Stimulated activated CD4-positive, alpha-beta T cell treated with anti-CD3 and anti-CD28 coated beads, TNF-alpha, amount 100 ng/mL, for 1 hour (primary cell): ENCODE measurements around the gene SLAMF6.
"Not testable (repeated sequence)": the region's sequence is repeated elsewhere in the genome, so short reads cannot be mapped to it uniquely, and the experiment has no call there.

Experiments
- DNase-seq, 3 donors: peaks; one replicate each; pipeline ENCODE4 v3.0.0-alpha.2; 2020; ENCODE audit warnings: low read depth in 3 of 3, low spot score in 1 of 3

SLAMF6 gene

GRCh38 chr1:160515908-160516307, 7.1 kb downstream of the SLAMF6 start:
- DNase-seq, result not testable (repeated sequence)

DNA sequence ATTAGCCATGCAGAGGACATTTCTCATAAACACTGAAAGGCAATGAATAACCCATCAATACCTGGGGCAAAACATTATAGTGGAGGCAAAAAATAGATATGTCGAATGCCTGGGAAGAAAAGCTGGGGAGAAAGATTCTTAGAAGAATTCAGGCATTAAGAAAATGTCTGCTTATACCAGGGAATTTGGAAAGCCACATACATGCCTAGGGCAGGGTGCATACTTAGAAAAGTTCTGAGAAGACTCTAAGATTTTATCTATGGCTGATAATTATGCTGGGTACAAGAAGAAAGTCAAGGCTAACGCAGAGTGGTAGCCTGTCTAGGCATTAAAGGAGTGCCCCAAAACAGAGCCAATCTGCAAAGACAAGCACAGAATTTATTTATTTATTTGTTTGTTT, 18.4 kb downstream of the SLAMF6 start:
- DNase-seq, result no peak

DNA sequence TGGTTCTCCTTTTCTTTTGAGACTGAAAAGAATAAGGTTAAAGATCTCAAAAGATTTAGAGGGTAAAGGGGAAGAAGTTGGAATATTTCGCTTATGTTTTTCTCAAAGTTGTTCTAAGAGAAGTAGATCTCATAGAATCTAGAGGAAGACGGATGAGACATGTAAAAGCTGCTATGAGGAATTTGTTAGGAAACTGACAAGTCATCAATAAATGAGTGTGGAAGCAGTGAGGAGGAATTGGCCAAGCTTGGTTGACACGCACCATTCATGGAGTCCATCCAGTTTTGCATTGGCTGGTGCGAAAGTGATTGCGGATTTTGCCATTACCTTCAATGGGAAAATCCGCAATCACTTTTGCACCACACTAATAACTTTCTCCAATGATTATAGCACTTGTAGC, 20.0 kb downstream of the SLAMF6 start:
- no peak for DNase-seq

DNA sequence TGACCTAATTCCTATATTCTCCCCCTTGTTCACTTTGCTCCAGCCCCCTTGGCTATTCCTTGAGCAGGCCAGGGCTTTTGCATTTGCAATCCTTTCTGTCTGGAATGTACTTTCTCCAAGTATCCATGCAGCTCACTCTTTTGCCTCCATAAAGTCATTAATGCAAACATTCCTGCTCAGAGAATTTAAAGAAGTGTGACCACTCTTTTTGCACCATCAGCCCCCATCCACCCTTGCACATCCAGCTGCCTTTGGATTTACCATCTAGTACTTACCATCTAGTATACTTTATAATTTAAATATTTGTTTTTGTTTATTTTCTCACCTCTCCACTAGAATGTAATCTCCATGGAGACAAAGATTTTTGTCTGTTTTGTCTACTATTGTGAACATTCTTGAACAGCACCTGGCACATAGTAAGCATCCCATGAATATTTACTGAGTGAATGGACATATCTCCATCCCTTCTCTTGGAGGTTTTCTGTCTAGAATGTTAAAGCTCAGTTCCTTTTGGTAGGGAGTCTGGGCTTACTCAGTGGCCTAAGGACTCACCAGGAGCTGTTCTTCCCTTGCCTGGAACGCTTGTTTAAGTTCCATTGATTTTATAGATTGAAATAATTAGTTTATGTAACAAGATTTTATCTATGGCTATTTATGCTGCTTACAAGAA, 22.6 kb downstream of the SLAMF6 start:
- no peak for DNase-seq

- DNase-seq, result no peak
Measured at GRCh38 chr1:160499631-160500030, 23.4 kb downstream of the SLAMF6 start.

GRCh38 chr1:160498301-160499065, 24.6 kb downstream of the SLAMF6 start:
- DNase-seq, result not testable (repeated sequence)

- DNase-seq, result no peak
Measured at GRCh38 chr1:160496334-160496733, 26.7 kb downstream of the SLAMF6 start.

- DNase-seq, result no peak
Measured at GRCh38 chr1:160494620-160495019, 28.4 kb downstream of the SLAMF6 start.

DNA sequence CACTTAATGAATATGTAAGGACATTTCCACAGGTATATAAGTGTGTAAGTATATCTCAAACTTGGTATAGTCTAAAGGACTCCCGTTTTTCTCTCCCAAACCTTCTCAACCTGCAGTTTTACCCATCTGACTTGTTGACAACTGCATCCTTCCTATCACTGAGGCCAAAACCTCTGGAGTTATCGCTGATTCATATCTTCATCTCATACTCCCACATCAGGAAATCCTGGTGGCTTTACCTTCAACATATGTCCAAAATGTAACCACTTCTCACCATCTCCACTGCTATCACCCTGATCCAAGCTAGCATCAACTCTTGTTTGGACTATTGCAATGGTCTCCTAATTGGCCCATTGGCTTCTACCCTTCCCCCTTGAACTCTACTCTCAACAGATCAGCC, 30.4 kb downstream of the SLAMF6 start:
- DNase-seq, result no peak

GRCh38 chr1:160491981-160492380, 31.1 kb downstream of the SLAMF6 start:
- no peak for DNase-seq

DNA sequence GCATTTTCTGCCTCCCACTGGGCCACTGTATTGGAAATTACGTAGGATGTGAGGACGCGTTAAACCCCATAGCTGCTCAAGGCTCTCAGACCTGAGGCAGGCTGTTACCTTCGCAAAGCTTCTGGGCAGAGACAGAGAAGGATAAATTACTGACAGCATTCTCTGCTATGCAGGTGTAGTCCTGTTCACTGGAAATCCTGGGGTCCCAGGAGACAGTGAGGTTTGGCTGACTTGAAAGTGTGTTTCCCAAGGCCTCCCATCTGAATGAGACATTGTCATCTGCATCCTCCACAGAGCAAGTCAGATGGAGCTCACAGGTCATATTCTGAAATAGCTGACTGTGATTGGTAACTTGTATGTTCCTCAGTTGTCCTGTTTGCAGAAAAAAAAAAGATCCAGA, 32.0 kb downstream of the SLAMF6 start:
- no peak for DNase-seq

DNA sequence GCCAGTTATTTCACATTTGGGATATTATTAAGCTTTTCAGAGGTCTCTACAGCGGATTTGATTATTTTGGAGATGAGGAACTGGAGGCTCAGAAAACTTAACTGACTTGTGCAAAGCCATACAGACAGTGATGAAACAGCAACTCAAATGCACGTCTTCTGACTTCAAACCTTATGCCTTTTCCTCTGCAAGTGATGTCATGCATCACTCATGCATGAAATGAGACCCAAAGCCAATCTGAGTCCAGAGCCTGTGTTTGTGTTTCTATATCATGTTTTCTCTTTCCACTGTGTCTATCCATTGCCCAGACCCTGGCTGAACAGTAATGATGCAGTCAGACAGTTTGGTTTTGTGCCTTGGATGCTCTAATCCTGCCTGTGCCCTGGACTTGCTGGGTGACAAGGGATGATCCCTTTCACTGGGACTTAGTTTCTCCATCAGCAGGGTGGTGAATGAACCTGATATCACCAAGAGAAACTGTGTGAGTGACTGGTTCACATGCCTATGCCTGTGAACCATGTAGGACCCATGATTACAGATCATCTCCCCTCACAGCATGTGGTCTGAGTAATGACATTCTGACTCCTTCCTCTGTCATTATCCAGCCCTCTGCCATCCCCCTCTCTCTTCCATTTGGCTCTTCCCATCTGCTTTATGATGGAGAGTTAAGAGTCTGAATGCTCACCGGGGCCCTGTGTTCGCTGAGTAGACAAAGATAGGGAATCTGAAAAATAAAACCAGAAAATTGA, 33.4 kb downstream of the SLAMF6 start:
- DNase-seq, result no peak

GRCh38 chr1:160488347-160489058, 34.6 kb downstream of the SLAMF6 start:
- no peak for DNase-seq

DNA sequence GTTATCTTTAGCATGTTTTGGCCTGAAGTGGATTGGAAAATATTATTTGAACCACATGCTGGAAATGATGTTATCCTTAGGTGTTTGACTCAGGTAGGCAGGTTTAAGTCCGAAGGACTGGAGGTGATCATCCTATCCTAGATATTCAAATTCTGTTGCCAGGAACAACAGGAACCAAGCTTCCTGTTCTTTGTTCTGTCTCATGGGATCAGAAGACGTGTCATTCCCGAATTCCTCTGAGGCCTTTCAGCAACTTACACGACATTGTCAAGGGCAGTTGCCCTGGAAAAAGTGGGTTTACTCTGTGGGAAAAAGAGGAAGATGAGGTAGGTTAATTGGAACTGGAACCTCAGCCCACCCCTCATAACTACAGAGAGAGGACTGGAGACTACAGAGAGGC, 36.6 kb downstream of the SLAMF6 start:
- DNase-seq, result no peak

- no peak for DNase-seq
Measured at GRCh38 chr1:160483505-160484185, 39.4 kb downstream of the SLAMF6 start.

GRCh38 chr1:160481979-160482596, 41.0 kb downstream of the SLAMF6 start:
- no peak for DNase-seq

- DNase-seq, result peak in 1 of 3 donors; percentile 5
Measured at GRCh38 chr1:160480781-160481180, 42.3 kb downstream of the SLAMF6 start.

DNA sequence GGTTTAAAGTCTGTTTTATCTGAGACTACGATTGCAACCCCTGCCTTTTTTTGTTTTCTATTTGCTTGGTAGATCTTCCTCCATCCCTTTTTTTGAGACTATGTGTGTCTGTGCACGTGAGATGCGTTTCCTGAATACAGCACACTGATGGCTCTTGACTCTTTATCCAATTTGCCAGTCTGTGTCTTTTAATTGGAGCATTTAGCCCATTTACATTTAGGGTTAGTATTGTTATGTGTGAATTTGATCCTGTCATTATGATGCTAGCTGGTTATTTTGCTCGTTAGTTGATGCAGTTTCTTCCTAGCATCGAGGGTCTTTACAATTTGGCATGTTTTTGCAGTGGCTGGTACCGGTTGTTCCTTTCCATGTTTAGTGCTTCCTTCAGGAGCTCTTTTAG, 44.0 kb downstream of the SLAMF6 start:
- not testable (repeated sequence) for DNase-seq

DNA sequence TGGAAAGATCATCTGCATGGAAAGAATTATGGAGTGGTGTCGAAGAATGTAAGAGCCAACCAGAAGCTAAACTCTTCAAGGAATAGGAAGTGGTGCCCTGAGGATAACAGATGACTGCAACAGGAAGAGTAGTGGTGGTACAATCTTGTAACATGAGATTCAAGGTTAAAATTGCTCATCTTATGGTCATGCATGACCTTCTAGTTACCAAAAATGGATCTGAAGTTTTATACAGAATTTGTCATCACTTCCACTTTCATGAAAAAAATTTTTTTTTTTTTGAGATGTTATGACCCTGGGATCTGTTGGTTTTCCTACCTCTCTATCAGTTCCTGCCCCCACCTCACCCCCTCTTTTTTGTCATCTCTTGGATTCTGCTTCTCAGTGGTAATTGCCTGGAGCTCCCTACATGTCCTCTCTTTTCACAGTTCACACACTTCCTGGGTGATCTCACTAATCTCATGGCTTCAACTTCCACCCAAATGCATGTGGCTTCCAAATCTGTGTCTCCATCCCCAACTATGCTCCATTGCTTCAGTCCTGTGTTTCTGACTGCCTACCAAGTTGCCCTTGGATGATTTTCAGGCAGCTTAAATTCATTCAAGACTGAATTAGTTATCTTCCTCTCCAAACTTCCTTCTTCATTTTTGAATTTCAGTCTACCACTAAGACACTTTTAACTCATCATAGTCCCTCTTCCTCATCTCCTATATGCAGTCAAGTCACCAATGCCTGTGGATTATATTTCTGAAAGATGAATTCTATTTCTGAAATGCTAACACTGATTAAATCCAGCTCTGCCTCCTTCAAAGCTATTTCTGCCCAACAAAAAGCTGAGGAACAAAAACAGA, 48.4 kb downstream of the SLAMF6 start:
- DNase-seq, result no peak
